Activated T-cell treated with anti-CD3 and anti-CD28 coated beads, Interleukin-2, amount 50 U/mL, for 48 hours (primary cell): Measurements from ENCODE around the gene KCNE5.
"Not testable (repeated sequence)": the region's sequence is repeated elsewhere in the genome, so short reads cannot be mapped to it uniquely, and the experiment has no call there.

Source experiments
- DNase-seq, 2 experiments: peaks; one replicate each; pipeline ENCODE4 v3.0.0-alpha.2; 2020

The KCNE5 gene

DNA sequence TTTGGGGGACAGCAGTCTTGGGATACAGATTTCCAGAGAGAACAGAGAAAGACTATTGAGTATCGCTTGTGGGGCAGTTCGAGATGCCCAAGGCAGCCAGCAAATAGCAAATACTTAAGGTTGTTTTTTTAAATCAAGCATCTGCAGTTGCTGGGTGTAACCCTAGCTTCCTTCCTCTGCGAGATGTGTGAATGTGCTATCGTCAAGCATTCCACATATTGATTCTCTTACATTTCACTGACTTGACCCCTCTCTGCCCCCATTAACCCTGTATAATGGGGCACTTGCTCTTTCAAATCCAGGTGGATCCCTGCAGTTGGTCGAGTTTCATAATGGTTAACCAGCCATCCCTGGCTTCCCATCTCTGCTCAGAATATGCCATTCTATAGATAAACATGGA lies 23.5 kb downstream of the KCNE5 start:
- DNase-seq = no peak

DNA sequence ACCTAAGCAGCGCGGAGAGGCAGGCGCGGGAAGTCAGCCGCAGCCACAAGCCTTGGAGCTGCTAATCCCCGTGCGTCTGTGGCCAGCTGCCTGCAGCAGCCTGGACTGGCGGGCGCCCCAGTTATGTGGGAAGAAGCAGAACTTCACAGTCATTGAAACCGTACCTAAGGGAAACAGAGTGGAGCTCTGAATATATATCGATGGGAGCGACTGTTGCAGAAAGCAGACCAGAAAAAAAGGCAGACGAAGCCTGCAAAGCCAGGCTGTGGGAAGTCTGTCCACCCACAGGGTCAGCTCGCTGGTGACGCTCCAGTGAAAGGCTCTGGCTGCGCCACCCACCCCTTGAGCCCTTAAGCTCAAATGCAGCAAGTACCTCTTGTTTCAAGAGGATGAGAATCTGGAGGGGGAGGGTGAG lies 24.7 kb downstream of the KCNE5 start:
- no peak for DNase-seq

DNA sequence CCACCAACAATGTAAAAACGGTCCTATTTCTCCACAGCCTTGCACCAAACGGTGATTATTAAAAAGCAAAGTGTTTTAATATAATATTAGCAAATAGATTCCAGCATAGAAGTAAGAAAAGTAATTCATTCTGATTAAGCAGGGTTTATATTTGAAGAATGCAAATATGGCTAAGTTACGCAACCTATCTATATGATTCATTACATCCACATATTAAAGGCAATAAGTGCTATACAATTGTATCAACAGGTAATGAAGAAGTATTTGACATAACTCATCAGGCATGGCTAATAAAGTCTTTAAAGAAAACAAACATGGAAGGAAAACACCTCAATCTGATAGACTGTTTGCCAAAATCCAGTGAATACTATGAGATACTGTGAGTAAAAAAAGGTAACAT lies 29.0 kb downstream of the KCNE5 start:
- no peak for DNase-seq

DNA sequence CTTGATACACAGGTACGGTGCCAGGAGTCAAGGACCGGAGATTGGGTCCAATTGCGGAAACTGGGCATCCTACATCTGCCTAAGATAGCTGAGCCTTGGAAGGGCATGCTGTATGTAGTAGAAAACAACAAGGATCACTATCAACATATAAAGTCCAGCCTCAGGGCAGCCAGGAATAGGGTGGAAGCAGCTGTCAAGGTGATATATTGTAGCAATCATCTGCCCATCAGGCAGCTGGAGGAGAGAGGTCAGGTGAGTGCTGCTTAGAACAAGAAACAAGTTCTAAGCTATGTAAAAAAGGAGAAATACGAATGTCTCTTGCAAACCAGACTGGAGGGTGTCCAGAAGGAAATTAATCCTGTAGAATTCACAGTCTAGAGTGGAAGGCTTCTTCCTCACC lies 34.8 kb downstream of the KCNE5 start:
- DNase-seq = no peak

DNA sequence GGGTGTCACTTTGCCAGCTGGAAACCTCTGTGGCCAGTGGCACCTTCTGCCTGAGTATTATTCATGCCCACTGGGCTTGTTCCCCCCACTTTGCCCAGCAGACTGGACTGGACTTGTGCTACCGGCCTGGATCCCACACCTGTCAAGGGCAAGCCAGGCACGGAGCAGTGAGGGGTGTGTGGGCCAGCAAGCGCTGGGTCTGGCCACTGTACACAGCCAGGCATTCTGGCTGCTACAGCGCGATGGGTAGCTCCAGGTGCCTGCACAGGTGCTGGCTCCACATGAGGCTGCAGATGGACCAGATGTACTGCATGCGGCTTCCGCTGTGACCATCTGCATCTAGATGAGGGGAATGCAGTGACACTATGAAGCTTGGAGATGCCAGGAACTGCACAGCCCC lies 39.5 kb downstream of the KCNE5 start:
- no peak for DNase-seq

DNA sequence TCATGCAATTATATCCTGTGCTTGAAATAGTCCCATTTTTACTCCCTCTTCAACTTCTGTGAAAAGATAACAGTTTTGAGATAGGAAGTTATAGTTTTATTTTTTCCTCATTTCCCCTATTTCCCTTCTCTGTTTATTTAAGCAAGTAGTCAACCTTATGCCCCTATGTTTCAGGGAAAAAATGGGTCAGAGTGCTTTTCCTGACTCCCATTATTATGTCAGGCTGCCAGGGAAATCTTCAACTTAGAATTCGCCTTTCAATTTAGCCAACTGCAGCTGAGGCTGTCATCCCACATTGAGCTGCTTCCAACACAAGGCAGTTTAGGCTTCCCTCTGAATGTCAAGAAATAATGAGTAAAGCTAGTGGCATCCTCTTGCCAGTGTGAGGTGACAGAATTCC lies 46.1 kb downstream of the KCNE5 start:
- DNase-seq = no peak

DNA sequence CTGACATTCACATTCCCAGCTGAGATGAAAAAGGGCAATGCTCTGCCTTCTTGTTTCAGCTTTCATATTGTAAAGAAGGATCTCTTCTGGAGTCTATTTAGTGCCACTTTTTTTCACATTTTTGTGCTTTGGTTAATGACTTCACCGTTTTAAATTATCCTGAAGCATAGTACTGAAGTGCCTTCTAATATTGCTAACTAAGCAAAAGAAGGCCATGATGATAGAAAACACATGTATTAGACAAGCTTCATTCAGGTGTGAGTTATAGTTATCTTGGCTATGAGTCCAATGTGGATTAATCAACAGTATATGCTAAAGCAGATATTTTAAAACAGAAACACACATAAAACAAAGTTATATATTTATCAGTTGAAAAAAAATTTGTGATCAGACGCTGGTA lies 47.9 kb downstream of the KCNE5 start:
- no peak for DNase-seq

DNA sequence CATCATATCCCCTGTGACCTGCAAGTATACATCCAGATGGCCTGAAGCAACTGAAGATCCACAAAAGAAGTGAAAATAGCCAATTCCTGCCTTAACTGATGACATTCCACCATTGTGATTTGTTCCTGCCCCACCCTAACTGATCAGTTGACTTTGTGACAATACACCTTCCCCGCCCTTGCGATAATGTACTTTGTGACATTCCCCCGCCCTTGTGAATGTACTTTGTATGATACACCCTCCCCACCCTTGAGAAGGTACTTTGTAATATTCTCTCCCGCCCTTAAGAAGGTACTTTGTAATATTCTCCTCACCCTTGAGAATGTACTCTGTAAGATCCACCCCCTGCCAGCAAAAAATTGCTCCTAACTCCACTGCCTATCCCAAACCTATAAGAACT lies 48.9 kb downstream of the KCNE5 start:
- DNase-seq = not testable (repeated sequence)
